Measurements from ENCODE around the gene CXCR5. TPM values are rescaled to one million over a fixed set of nuclear protein-coding genes. Genes with fewer than 3 reads are reported as not detected.

Gene CXCR5
- total RNA-seq, 4 donors from 2014 or later: 2.5 to 4.1 TPM; not detected in 2

DNA sequence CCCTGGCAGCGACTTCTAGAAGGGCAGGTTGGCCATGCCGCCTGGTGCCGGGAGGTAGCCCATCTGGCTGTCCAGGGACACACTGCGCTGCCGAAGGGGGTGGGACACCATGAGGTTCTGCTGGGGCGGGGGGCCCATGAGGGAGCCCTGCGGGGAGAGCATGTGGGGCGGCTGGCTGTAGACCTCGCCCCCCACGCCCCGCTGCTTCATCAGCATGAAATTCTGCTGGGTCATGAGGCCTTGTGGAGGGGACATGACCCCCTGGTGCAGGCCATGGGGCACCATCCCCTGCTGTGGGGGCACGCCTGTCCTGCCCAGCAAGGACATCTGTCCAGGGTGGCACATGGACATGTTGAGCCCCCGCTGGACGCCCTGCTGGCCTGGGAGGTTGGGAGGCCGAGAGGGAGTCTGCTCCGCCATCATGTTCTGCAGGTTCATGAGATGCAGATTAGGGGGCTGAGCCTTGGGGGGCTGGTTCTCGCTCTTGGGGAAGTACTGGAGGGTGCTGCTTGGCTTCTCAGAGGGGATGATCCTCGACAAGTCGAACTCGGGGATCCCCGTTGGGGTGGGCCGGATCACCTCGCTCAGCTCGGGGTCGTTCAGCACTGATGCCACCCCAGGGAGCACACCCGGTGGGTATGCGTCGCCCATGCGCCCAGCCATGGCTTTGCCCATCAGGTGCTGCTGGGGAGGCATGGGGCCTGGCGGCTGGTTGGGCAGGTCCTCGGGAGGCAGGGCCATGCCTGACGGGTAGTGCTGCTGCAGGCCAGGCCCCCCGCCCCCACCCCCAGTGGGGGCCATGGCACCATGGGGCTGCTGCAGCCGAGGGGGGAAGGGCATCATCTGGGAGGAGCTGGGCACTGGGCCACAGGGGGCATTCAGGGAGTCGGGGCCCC, 15.0 kb downstream of the CXCR5 start:
- TF ChIP-seq EP300 (IDR thresholded peaks at IDR 0.05; ENCODE audit: low read depth) (no peak), POLR2AphosphoS5 (IDR thresholded peaks at IDR 0.05) (no peak), POLR2A (IDR thresholded peaks at IDR 0.05) (no peak)
- TF ChIP-seq, protein P1, sequence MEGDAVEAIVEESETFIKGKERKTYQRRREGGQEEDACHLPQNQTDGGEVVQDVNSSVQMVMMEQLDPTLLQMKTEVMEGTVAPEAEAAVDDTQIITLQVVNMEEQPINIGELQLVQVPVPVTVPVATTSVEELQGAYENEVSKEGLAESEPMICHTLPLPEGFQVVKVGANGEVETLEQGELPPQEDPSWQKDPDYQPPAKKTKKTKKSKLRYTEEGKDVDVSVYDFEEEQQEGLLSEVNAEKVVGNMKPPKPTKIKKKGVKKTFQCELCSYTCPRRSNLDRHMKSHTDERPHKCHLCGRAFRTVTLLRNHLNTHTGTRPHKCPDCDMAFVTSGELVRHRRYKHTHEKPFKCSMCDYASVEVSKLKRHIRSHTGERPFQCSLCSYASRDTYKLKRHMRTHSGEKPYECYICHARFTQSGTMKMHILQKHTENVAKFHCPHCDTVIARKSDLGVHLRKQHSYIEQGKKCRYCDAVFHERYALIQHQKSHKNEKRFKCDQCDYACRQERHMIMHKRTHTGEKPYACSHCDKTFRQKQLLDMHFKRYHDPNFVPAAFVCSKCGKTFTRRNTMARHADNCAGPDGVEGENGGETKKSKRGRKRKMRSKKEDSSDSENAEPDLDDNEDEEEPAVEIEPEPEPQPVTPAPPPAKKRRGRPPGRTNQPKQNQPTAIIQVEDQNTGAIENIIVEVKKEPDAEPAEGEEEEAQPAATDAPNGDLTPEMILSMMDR (IDR thresholded peaks at IDR 0.05): no peak
- DNase-seq: peak; percentile 6
- Histone ChIP-seq H3K27ac (no peak overlapping the region), H3K9me3 (no peaks in the 10 kb centered on the region), H3K27me3 (no peaks in the 10 kb centered on the region), H3K4me3 (no peak overlapping the region), H3K4me1 (peaks cover 0 to 12% (median 3%) of the 10 kb centered on the region in 4 donors), H3K36me3 (peaks cover 0 to 22% (median 10%) of the 10 kb centered on the region in 4 donors)
- 88% methylated on average over 22 of the region's 35 CpGs; no CpG with 5 or more reads in 1 of the 2 donors for WGBS, 2 donors (ENCODE audit: low coverage in 1 of 2)
- in situ Hi-C loops (cut with MboI; ENCODE audit: low pct_ligation_motif_present in 1 of 4, low pct_unique_long_range_greater_than_20kb in 1 of 4, low sequenced_read_pairs in 3 of 4): no loop called here
- intact Hi-C loops (cut with DNase I; ENCODE audit: low total_unique reads): no loop called here

DNA sequence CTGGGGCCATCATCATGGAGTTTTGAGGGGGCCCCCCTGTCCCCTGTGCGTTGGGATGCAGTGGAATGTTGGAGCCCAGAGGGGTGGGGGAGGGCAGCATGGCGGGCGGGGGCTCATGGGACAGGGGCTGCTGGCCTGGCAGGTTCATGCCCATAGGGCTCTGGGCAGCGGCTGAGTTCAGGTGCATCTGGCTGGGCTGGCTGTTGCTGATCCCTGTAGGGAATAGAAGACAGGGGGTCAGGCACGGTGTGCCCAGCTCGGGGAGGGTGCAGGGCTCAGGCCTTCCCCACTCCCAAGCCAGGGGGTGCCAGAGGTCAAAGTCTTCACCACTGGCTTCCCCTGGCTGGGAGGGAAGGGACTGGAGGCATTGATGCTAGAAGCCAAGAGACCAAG, 15.6 kb downstream of the CXCR5 start:
- H3K36me3 ChIP-seq: peaks cover 0 to 23% (median 10%) of the 10 kb centered on the region in 4 donors
- in situ Hi-C loops (cut with MboI; ENCODE audit: low pct_ligation_motif_present in 1 of 4, low pct_unique_long_range_greater_than_20kb in 1 of 4, low sequenced_read_pairs in 3 of 4) (no loop called here), intact Hi-C loops (cut with DNase I; ENCODE audit: low total_unique reads) (no loop called here)
- H3K27me3 ChIP-seq: no peaks in the 10 kb centered on the region
- H3K4me3 ChIP-seq: no peak overlapping the region
- H3K9me3 ChIP-seq: no peaks in the 10 kb centered on the region
- 81% methylated on average over 6 of the region's 6 CpGs; no CpG with 5 or more reads in 1 of the 2 donors for WGBS, 2 donors (ENCODE audit: low coverage in 1 of 2)
- peaks cover 0 to 12% (median 3%) of the 10 kb centered on the region in 4 donors for H3K4me1 ChIP-seq
- no peak for DNase-seq
- TF ChIP-seq, protein P1 (IDR thresholded peaks at IDR 0.05): no peak
- TF ChIP-seq EP300 (IDR thresholded peaks at IDR 0.05; ENCODE audit: low read depth) (no peak), POLR2A (IDR thresholded peaks at IDR 0.05) (no peak), POLR2AphosphoS5 (IDR thresholded peaks at IDR 0.05) (no peak)
- H3K27ac ChIP-seq: no peak overlapping the region

DNA sequence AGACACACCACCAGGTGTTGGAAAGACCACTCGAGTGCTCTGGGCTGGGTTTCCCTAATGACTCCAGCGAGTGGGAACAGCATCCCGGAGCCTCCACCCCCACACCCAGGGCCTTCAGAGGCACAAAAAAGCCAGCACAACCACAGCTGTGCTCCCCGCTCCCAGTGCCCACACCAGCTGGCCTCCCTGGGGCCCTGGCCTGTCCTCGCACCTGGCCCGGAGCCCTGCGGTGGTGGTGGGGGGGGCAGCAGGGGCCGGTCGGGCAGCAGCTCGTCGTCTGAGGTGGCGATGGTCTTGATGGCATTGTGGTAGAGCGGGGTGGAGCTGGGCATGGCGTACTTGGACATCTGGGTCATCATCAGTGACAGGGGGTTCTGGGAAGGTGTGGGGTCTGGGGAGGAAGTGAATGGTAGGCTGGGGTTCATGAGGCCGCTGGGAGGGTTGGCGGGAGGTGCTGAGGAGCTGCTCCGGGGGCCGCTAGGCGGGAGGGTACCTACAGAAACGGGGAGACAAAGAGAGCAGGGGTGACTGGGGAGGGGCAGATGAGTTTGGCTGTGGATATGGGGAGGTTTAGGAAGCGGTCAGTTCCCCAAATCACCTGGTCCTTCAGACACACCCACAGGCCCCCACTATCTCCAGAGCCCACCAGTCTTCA, 16.1 kb downstream of the CXCR5 start:
- in situ Hi-C loops (cut with MboI; ENCODE audit: low pct_ligation_motif_present in 1 of 4, low pct_unique_long_range_greater_than_20kb in 1 of 4, low sequenced_read_pairs in 3 of 4) (loop anchor here in 2 of 4 donors (10.0 kb wide), 1 partner anchor 55 kb away; the partner anchor contains the start of gene UPK2 (in 2 of the 2)), intact Hi-C loops (cut with DNase I; ENCODE audit: low total_unique reads) (no loop called here)
- H3K36me3 ChIP-seq: peaks cover 0 to 29% (median 10%) of the 10 kb centered on the region in 4 donors

More for the DNA sequence above, 16.1 kb downstream of the CXCR5 start:
- Histone ChIP-seq H3K9me3 (no peaks in the 10 kb centered on the region), H3K4me3 (no peak overlapping the region), H3K27ac (no peak overlapping the region), H3K4me1 (peaks cover 0 to 12% (median 3%) of the 10 kb centered on the region in 4 donors), H3K27me3 (no peaks in the 10 kb centered on the region)
- no peak for DNase-seq
- 80% methylated on average over 15 of the region's 21 CpGs; no CpG with 5 or more reads in 1 of the 2 donors for WGBS, 2 donors (ENCODE audit: low coverage in 1 of 2)
- TF ChIP-seq EP300 (IDR thresholded peaks at IDR 0.05; ENCODE audit: low read depth) (no peak), POLR2A (IDR thresholded peaks at IDR 0.05) (no peak), POLR2AphosphoS5 (IDR thresholded peaks at IDR 0.05) (no peak)
- TF ChIP-seq, protein P1 (IDR thresholded peaks at IDR 0.05): no peak
